Neural cell (in vitro differentiated cells): ENCODE measurements around the gene BRICD5. TPM values are rescaled to one million over a fixed set of nuclear protein-coding genes. Genes with fewer than 3 reads are reported as not detected.
"Not testable (repeated sequence)": the region's sequence is repeated elsewhere in the genome, so short reads cannot be mapped to it uniquely, and the experiment has no call there.

Experiments used
- H2AFZ ChIP-seq: fragments of 200-600, 300-800 bp; sonication (generic), shearing (Covaris generic); 2 replicates; pipeline ENCODE4 v1.6.0; 2014; ENCODE audit warnings: low read depth, mild to moderate bottlenecking, antibody characterized with exemption, low read length, moderate library complexity
- H3F3A ChIP-seq: fragments of 200-600 bp; shearing (Covaris generic); 2 replicates; pipeline ENCODE4 v1.6.1; 2016; ENCODE audit warnings: mild to moderate bottlenecking, moderate library complexity, mixed read lengths, antibody characterized with exemption, low read length; ENCODE audit not compliant: insufficient read depth, poor library complexity, severe bottlenecking
- H3K27ac ChIP-seq: fragments of 200-600, 300-800 bp; sonication (generic), shearing (Covaris generic); 2 replicates; pipeline ENCODE4 v1.5.1; 2014; ENCODE audit warnings: mild to moderate bottlenecking, low read length, moderate library complexity
- H3K27me3 ChIP-seq: fragments of 300-800, 200-600 bp; sonication (generic), shearing (Covaris generic); 2 replicates; pipeline ENCODE4 v1.6.0; 2014; ENCODE audit warnings: mild to moderate bottlenecking, low read depth, low read length, moderate library complexity; ENCODE audit not compliant: insufficient read depth
- H3K36me3 ChIP-seq: fragments of 300-800, 200-600 bp; sonication (generic), shearing (Covaris generic); 2 replicates; pipeline ENCODE4 v1.5.1; 2014; ENCODE audit warnings: mild to moderate bottlenecking, antibody characterized with exemption, low read length, moderate library complexity; ENCODE audit not compliant: insufficient read depth
- H3K4me2 ChIP-seq: fragments of 300-800, 200-600 bp; sonication (generic), shearing (Covaris generic); 2 replicates; pipeline ENCODE4 v1.6.0; 2014; ENCODE audit warnings: mild to moderate bottlenecking, low read length
- H3K4me3 ChIP-seq: fragments of 300-800, 200-600 bp; sonication (generic), shearing (Covaris generic); 2 replicates; pipeline ENCODE4 v1.5.1; 2014; ENCODE audit warnings: mild to moderate bottlenecking, low read length, moderate library complexity
- H3K79me2 ChIP-seq: fragments of 200-600 bp; shearing (Covaris generic); replicated peaks from 2 replicates; pipeline ENCODE4 v1.6.0; 2014; ENCODE audit warnings: mild to moderate bottlenecking, low read length, moderate library complexity; ENCODE audit not compliant: insufficient read depth
- H3K9ac ChIP-seq: fragments of 300-800, 200-600 bp; sonication (generic), shearing (Covaris generic); 2 replicates; pipeline ENCODE4 v1.6.1; 2016; ENCODE audit warnings: mild to moderate bottlenecking, low read length, mixed read lengths
- H3K9me2 ChIP-seq: fragments of 200-600 bp; shearing (Covaris generic); 2 replicates; pipeline ENCODE4 v1.6.1; 2016; ENCODE audit warnings: mild to moderate bottlenecking, low read length, mixed read lengths; ENCODE audit not compliant: insufficient read depth
- H3K9me3 ChIP-seq: fragments of 200-600, 300-800 bp; sonication (generic), shearing (Covaris generic); 2 replicates; pipeline ENCODE4 v1.6.1; 2016; ENCODE audit warnings: mild to moderate bottlenecking, mixed run types, low read length, moderate library complexity, mixed read lengths
- H4K20me1 ChIP-seq: fragments of 200-600 bp; shearing (Covaris generic); 2 replicates; pipeline ENCODE4 v1.6.1; 2016; ENCODE audit warnings: mild to moderate bottlenecking, mixed run types; ENCODE audit not compliant: insufficient read depth
- EZH2 ChIP-seq: fragments of 200-600, 300-800 bp; shearing (Covaris generic), sonication (generic); IDR thresholded peaks from 2 replicates; pipeline ENCODE4 v1.6.1; 2014; ENCODE audit warnings: antibody characterized with exemption, low read length, borderline replicate concordance, mild to moderate bottlenecking; ENCODE audit not compliant: insufficient read depth, poor library complexity, severe bottlenecking
- POLR2AphosphoS5 ChIP-seq: IDR thresholded peaks from 2 replicates; pipeline ENCODE4 v1.6.1; 2012
- SMC3 ChIP-seq: fragments of 450-650 bp; conservative IDR thresholded peaks from 2 replicates; pipeline ENCODE4 v1.6.1; 2014; ENCODE audit warnings: antibody characterized with exemption, mild to moderate bottlenecking, moderate library complexity; ENCODE audit not compliant: poor library complexity
- TAF1 ChIP-seq: IDR thresholded peaks from 2 replicates; pipeline ENCODE4 v1.6.1; 2012; ENCODE audit warnings: low read depth
- polyA plus RNA-seq: library from polyadenylated mRNA; depleted of rRNA; stranded (reverse); fragments of >200 nt; gene quantifications from 2 replicates; pipeline ENCODE4 v1.2.3, GENCODE V29; 2014
- TF ChIP-seq, protein P1 (sequence below): IDR thresholded peaks from 2 replicates; pipeline ENCODE4 v1.6.1; 2012; ENCODE audit warnings: borderline replicate concordance

The BRICD5 gene
- polyA plus RNA-seq, 1 donor from 2014 or later = 39.2 TPM

GRCh38 chr16:2242598-2242997, 31.9 kb upstream of the BRICD5 start:
- Histone ChIP-seq H3K27ac (no peak overlapping the region), H3F3A (no peaks in the 10 kb centered on the region), H3K79me2 (no peaks in the 10 kb centered on the region), H4K20me1 (no peaks in the 10 kb centered on the region), H3K4me2 (no peak overlapping the region), H3K4me3 (no peak overlapping the region), H3K27me3 (no peaks in the 10 kb centered on the region), H2AFZ (no peak overlapping the region), H3K9me2 (no peaks in the 10 kb centered on the region), H3K9ac (no peak overlapping the region), H3K36me3 (no peaks in the 10 kb centered on the region), H3K9me3 (no peaks in the 10 kb centered on the region)
- TF ChIP-seq EZH2 (no peak), TAF1 (no peak), POLR2AphosphoS5 (no peak), SMC3 (no peak)
- TF ChIP-seq, protein P1, sequence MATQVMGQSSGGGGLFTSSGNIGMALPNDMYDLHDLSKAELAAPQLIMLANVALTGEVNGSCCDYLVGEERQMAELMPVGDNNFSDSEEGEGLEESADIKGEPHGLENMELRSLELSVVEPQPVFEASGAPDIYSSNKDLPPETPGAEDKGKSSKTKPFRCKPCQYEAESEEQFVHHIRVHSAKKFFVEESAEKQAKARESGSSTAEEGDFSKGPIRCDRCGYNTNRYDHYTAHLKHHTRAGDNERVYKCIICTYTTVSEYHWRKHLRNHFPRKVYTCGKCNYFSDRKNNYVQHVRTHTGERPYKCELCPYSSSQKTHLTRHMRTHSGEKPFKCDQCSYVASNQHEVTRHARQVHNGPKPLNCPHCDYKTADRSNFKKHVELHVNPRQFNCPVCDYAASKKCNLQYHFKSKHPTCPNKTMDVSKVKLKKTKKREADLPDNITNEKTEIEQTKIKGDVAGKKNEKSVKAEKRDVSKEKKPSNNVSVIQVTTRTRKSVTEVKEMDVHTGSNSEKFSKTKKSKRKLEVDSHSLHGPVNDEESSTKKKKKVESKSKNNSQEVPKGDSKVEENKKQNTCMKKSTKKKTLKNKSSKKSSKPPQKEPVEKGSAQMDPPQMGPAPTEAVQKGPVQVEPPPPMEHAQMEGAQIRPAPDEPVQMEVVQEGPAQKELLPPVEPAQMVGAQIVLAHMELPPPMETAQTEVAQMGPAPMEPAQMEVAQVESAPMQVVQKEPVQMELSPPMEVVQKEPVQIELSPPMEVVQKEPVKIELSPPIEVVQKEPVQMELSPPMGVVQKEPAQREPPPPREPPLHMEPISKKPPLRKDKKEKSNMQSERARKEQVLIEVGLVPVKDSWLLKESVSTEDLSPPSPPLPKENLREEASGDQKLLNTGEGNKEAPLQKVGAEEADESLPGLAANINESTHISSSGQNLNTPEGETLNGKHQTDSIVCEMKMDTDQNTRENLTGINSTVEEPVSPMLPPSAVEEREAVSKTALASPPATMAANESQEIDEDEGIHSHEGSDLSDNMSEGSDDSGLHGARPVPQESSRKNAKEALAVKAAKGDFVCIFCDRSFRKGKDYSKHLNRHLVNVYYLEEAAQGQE = no peak

DNA sequence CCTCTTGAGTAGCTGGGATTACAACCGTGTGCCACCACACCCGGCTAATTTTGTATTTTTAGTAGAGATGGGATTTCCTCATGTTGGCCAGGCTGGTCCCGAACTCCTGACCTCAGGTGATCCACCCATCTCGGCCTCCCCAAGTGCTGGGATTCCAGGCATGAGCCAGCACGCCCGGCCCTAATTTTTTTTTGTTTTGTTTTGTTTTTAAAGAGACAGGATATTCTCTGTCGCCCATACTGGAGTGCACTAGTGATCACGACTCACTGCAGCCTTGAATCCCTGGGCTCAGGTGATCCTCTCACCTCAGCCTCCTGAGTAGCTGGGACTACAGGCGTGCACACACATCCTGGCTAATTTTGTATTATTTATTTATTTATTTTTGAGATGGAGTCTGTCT, 29.7 kb upstream of the BRICD5 start:
- H4K20me1 ChIP-seq, H3K4me2 ChIP-seq, H3K36me3 ChIP-seq: not testable (repeated sequence)

GRCh38 chr16:2238838-2239675, 28.4 kb upstream of the BRICD5 start:
- no peaks in the 10 kb centered on the region for H3K36me3 ChIP-seq
- no peak overlapping the region for H3K4me2 ChIP-seq
- no peaks in the 10 kb centered on the region for H3K79me2 ChIP-seq

More for the DNA sequence above, 29.7 kb upstream of the BRICD5 start:
- not testable (repeated sequence) for H2AFZ ChIP-seq, H3K9me2 ChIP-seq, H3K9ac ChIP-seq, H3K79me2 ChIP-seq, H3F3A ChIP-seq, H3K27ac ChIP-seq, H3K4me3 ChIP-seq, H3K9me3 ChIP-seq
- peaks cover 15% of the 10 kb centered on the region for H3K27me3 ChIP-seq

More at GRCh38 chr16:2238838-2239675, 28.4 kb upstream of the BRICD5 start:
- TF ChIP-seq TAF1 (no peak), POLR2AphosphoS5 (no peak)
- no peaks in the 10 kb centered on the region for H3F3A ChIP-seq
- no peaks in the 10 kb centered on the region for H4K20me1 ChIP-seq
- no peaks in the 10 kb centered on the region for H3K9me3 ChIP-seq
- no peak overlapping the region for H2AFZ ChIP-seq
- H3K27ac ChIP-seq = no peak overlapping the region
- H3K4me3 ChIP-seq = no peak overlapping the region
- H3K9ac ChIP-seq = no peak overlapping the region
- peaks cover 15% of the 10 kb centered on the region for H3K27me3 ChIP-seq
- H3K9me2 ChIP-seq = no peaks in the 10 kb centered on the region
